GM18907 (cell line): Measurements from ENCODE around the gene AGXT.

ENCODE experiments used
- ATAC-seq: cut with Tn5 transposase; IDR thresholded peaks from one replicate; pipeline ENCODE4 v1.9.1; 2021; ENCODE audit warnings: mild to moderate bottlenecking, moderate library complexity; ENCODE audit not compliant: unreplicated experiment

The AGXT gene

GRCh38 chr2:240896871-240897692, 28.5 kb downstream of the AGXT start:
- no peak for ATAC-seq

- ATAC-seq = no peak
Observed at GRCh38 chr2:240898108-240898730, 29.6 kb downstream of the AGXT start.

GRCh38 chr2:240898731-240899467, 30.3 kb downstream of the AGXT start:
- no peak for ATAC-seq

- ATAC-seq = no peak
Observed at GRCh38 chr2:240899468-240899865, 30.8 kb downstream of the AGXT start.

- no peak for ATAC-seq
Observed at GRCh38 chr2:240900141-240900860, 31.7 kb downstream of the AGXT start.

- ATAC-seq = no peak
Observed at GRCh38 chr2:240901986-240902614, 33.5 kb downstream of the AGXT start.

GRCh38 chr2:240902615-240903041, 34.0 kb downstream of the AGXT start:
- no peak for ATAC-seq

GRCh38 chr2:240903191-240904060, 34.8 kb downstream of the AGXT start:
- ATAC-seq = no peak

- no peak for ATAC-seq
Observed at GRCh38 chr2:240904216-240905175, 35.9 kb downstream of the AGXT start.

GRCh38 chr2:240905176-240905781, 36.7 kb downstream of the AGXT start:
- no peak for ATAC-seq

- no peak for ATAC-seq
Observed at GRCh38 chr2:240906141-240906910, 37.7 kb downstream of the AGXT start, which contains the start of gene CROCC2. Gene CROCC2 (plus strand): TSS chr2:240906336. CDS start chr2:240906514, 178 bp downstream.

- no peak for ATAC-seq
Observed at GRCh38 chr2:240906911-240907590, 38.4 kb downstream of the AGXT start.

GRCh38 chr2:240909216-240909974, 40.8 kb downstream of the AGXT start:
- no peak for ATAC-seq

- no peak for ATAC-seq
Observed at GRCh38 chr2:240911641-240912265, 43.1 kb downstream of the AGXT start.
